Lung (tissue), 12 donors: Measurements from ENCODE around the gene NUP210. TPM values are rescaled to one million over a fixed set of nuclear protein-coding genes. Genes with fewer than 3 reads are reported as not detected.

Experiments used
- ATAC-seq: fragments of 200-7000 bp; cut with Tn5 transposase; one replicate; pipeline ENCODE4 v1.9.1; 2020; ENCODE audit warnings: moderate number of reproducible peaks; ENCODE audit not compliant: insufficient read depth, low FRiP score
- DNase-seq, 3 donors: peaks; one replicate each; pipeline ENCODE4 v3.0.0-alpha.2; 2013 to 2017
- H3K27ac ChIP-seq, 2 donors: one replicate each; pipeline ENCODE4 v1.5.1; 2013; ENCODE audit warnings: mild to moderate bottlenecking in 2 of 2, moderate library complexity in 2 of 2, control low read depth in 1 of 2, inconsistent platforms in 1 of 2, low read depth in 1 of 2, low read length in 1 of 2
- H3K27me3 ChIP-seq, 3 donors: one replicate each; pipeline ENCODE4 v1.5.1; 2013; ENCODE audit warnings: low read length in 2 of 3; ENCODE audit not compliant: control insufficient read depth in 3 of 3, insufficient read depth in 3 of 3
- H3K36me3 ChIP-seq, 4 donors: one replicate each; pipeline ENCODE4 v1.5.1; 2013; ENCODE audit warnings: low read length in 4 of 4, mild to moderate bottlenecking in 1 of 4, moderate library complexity in 1 of 4; ENCODE audit not compliant: control insufficient read depth in 4 of 4, insufficient read depth in 4 of 4
- H3K4me1 ChIP-seq, 5 donors: one replicate each; pipeline ENCODE4 v1.5.1; 2013; ENCODE audit warnings: low read length in 5 of 5, mild to moderate bottlenecking in 2 of 5, moderate library complexity in 1 of 5; ENCODE audit not compliant: control insufficient read depth in 5 of 5, insufficient read depth in 5 of 5
- H3K4me3 ChIP-seq: one replicate; pipeline ENCODE4 v1.5.1; 2013; ENCODE audit warnings: mild to moderate bottlenecking, control low read depth, moderate library complexity
- H3K9ac ChIP-seq, 2 donors: one replicate each; pipeline ENCODE4 v1.5.1; 2013; ENCODE audit warnings: low read length in 2 of 2, control low read depth in 1 of 2; ENCODE audit not compliant: insufficient read depth in 1 of 2
- H3K9me3 ChIP-seq, 4 donors: one replicate each; pipeline ENCODE4 v1.5.1; 2013; ENCODE audit warnings: low read length in 3 of 4, mild to moderate bottlenecking in 1 of 4, moderate library complexity in 1 of 4; ENCODE audit not compliant: control insufficient read depth in 4 of 4, insufficient read depth in 3 of 4
- WGBS, 2 donors: extraction: QIAGEN DNeasy Blood & Tissue Kit; methylation state at CpG; one replicate each; pipeline ENCODE4 v1.1.7; 2013; 5-methylcytosine and 5-hydroxymethylcytosine counted together
- polyA plus RNA-seq, 2 donors: library from polyadenylated mRNA; stranded (reverse); fragments of 200-250 nt; gene quantifications; one replicate each; pipeline ENCODE4 v1.2.1, GENCODE V29; 2013
- total RNA-seq, 2 donors: library from RNA; depleted of rRNA in 1 of 2; stranded (reverse); fragments of >200 nt in 1 of 2; gene quantifications; one replicate each; pipeline ENCODE4 v1.2.1, GENCODE V29; 2014 to 2021
- TF ChIP-seq, protein P1 (sequence below): IDR thresholded peaks from 2 replicates; pipeline ENCODE4 v1.5.1; 2012; ENCODE audit warnings: mild to moderate bottlenecking; ENCODE audit errors: control extremely low read depth, extremely low read depth
- donor health status: control.
- donor health status: control.
- donor health status: Bipolar disorder and iron deficiency.
- donor health status: healthy.
- donor health status: DM: yes; HTN: yes; CAD: no.

Gene NUP210
- total and polyA plus RNA-seq, 4 donors = 5.4 to 20.4 (median 10.5) TPM

DNA sequence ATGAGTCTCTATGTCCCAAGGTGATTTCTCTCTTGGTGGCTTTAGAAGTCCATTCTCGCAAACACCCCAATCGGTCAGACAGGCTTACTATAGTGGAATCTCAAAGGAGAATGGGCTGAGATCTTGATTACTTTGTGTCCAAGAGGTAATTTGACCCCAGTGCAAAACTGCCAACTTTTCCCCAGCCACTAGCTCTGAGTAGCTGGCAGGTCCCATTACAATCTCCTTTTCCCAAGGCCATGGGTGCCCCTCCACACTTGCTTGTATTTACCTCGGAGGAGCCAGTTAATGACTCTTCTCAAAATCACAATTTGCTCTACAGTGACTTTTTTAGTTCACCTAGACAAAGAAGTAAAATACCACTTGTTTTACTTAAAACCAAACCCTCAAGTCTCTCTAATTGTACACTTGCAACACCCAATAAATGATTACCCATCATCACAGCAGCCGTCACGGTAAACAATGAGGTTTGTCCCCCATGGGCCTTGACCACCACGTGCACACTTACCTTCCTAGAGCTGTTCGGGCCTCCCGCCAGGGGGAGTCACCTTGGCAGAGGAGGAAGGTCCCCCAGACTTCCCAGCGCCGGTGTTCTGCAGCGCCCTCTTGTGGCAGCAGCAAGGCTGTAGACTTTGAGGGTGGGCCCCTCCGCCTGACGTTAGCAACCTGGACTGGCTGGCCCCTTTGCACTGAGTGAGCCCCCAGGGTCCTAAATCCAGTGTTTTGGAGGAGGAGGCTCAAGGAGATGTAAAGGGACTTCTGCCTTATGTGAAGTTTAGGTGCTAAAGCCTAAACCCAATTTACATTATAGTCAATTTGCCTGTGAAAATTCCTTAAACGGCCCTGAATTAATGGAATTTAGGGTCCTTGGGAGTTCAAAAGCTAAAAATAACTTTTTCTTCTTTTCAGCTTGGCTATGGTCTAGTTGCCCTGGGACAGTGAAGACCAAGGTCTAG lies 41.3 kb upstream of the NUP210 start:
- peak; percentile 34 to 67 (median 44) for DNase-seq

DNA sequence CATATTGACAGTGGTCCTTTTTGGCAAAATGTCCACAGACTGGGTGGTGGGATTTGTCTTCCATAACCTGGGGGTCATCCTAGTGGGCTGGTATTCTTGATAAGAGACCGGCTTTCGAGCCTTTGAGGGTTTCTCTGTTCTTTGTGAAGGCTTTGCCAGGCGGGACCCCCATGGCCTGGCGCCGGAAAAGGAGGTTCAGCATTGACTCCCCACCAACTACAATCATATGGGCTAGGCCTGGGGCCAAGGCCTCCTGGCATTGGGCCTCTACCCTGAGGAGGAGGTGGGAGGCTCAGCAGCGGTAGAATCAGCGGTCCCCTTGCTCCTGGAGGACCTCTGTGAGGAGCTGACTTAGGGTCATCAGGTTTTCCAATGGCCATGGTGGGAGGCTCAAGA lies 40.2 kb upstream of the NUP210 start:
- Histone ChIP-seq H3K9me3 (no peaks in the 10 kb centered on the region), H3K4me3 (no peak overlapping the region), H3K36me3 (no peaks in the 10 kb centered on the region), H3K27ac (no peak overlapping the region), H3K27me3 (no peaks in the 10 kb centered on the region), H3K4me1 (peaks cover 0 to 3% (median 0%) of the 10 kb centered on the region in 5 donors), H3K9ac (no peak overlapping the region)
- ATAC-seq = no peak
- TF ChIP-seq, protein P1, sequence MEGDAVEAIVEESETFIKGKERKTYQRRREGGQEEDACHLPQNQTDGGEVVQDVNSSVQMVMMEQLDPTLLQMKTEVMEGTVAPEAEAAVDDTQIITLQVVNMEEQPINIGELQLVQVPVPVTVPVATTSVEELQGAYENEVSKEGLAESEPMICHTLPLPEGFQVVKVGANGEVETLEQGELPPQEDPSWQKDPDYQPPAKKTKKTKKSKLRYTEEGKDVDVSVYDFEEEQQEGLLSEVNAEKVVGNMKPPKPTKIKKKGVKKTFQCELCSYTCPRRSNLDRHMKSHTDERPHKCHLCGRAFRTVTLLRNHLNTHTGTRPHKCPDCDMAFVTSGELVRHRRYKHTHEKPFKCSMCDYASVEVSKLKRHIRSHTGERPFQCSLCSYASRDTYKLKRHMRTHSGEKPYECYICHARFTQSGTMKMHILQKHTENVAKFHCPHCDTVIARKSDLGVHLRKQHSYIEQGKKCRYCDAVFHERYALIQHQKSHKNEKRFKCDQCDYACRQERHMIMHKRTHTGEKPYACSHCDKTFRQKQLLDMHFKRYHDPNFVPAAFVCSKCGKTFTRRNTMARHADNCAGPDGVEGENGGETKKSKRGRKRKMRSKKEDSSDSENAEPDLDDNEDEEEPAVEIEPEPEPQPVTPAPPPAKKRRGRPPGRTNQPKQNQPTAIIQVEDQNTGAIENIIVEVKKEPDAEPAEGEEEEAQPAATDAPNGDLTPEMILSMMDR = no peak
- 96 to 97% methylated on average over 7 of the region's 7 CpGs for WGBS, 2 donors
- DNase-seq = no peak

More for the DNA sequence above, 41.3 kb upstream of the NUP210 start:
- H3K27me3 ChIP-seq = no peaks in the 10 kb centered on the region
- H3K4me1 ChIP-seq = peaks cover 0 to 3% (median 0%) of the 10 kb centered on the region in 5 donors
- no peak overlapping the region for H3K27ac ChIP-seq
- WGBS, 2 donors = 37 to 42% methylated on average over 14 of the region's 14 CpGs
- no peaks in the 10 kb centered on the region for H3K36me3 ChIP-seq
- no peak for ATAC-seq
- H3K9ac ChIP-seq = no peak overlapping the region
- TF ChIP-seq, protein P1 = peak; percentile 24
- no peaks in the 10 kb centered on the region for H3K9me3 ChIP-seq
- no peak overlapping the region for H3K4me3 ChIP-seq

DNA sequence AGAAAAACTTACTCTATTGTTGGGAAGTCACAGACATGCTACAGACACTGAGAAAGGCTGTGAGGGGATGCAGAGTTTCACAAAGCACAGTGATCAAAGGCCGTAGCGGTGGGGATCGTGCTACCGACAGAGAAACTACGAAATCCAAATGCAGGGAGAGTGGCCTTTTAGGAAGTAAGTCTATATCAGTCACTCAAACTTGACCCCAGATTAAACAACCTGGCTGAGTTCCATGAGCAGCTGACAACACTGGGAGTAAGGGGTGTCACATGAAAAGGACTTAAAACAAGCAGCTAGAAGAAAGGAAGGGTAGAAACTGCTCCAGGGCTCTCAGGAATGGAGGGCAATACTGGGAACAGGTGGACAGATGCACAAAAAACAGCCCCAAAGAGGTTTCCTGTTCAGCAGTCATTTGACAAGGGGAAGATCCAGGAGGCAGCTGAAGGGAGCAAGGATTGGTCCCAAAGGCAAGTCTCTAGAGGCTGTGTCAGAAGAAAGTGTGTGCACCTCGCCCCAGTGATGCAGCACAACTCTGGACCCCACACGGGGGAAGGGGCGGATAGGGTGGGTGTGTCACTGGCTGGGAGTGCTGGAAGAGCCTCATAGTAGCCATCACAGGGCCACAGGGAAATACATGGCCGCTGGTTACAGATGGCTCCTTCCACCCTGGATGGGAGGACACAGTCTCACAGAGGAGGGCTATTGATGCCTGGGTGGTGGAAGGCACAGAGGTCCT lies 39.7 kb upstream of the NUP210 start:
- no peak overlapping the region for H3K27ac ChIP-seq
- no peak overlapping the region for H3K9ac ChIP-seq
- no peaks in the 10 kb centered on the region for H3K36me3 ChIP-seq
- no peaks in the 10 kb centered on the region for H3K27me3 ChIP-seq
- H3K9me3 ChIP-seq = no peaks in the 10 kb centered on the region
- TF ChIP-seq, protein P1 = no peak
- peaks cover 0 to 3% (median 0%) of the 10 kb centered on the region in 5 donors for H3K4me1 ChIP-seq
- no peak overlapping the region for H3K4me3 ChIP-seq
- 75 to 86% methylated on average over 9 of the region's 9 CpGs for WGBS, 2 donors
- ATAC-seq = no peak
- DNase-seq = peak in 1 of 3 donors; percentile 24
